HG02970 (cell line): Measurements from ENCODE around the gene FLRT3.

Experiments used
- ATAC-seq: cut with Tn5 transposase; IDR thresholded peaks from one replicate; pipeline ENCODE4 v1.9.1; 2021; ENCODE audit warnings: mild to moderate bottlenecking, moderate library complexity, moderate number of reproducible peaks; ENCODE audit not compliant: unreplicated experiment, low FRiP score

Gene FLRT3

DNA sequence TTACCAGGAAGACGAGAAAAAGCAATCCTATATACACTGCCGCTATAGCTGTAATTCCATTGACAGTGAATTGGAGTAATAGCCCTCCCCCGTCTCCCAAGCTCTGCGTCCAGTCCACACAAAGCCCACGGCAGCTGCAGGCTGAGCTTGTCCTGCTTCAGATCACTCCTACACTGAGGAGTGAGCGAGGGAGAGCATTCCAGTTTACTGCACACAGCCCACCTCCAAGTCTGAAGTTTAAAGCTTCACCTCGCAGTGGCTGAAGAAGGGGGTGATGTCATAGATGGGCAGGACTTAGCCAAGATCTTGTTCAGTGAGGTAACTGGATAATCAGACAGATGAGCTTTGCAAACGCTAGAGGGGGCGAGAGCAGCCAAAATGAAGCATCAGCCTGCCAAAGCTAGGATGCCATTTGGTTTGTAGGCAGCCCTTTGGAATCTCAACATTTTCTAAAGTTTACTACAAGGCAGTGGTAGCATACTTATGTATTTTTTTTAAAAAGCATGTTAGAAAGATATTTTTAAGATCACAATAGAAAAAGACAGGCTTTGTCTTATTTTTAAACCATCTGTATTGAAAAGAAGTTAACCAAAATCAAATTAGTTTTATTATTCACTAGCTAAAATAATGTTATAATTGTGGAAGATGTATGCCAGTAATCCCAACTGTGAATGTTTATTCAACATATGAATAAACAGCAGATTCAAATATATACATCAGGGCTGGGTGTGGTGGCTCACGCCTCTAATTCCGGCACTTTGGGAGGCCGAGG lies at the start of gene FLRT3:
Gene FLRT3, minus strand, starts transcription at position 213 of the 772 bp plus-strand sequence. CDS start 10,106 bp downstream, outside the sequence.
- peak; percentile 94 for ATAC-seq

DNA sequence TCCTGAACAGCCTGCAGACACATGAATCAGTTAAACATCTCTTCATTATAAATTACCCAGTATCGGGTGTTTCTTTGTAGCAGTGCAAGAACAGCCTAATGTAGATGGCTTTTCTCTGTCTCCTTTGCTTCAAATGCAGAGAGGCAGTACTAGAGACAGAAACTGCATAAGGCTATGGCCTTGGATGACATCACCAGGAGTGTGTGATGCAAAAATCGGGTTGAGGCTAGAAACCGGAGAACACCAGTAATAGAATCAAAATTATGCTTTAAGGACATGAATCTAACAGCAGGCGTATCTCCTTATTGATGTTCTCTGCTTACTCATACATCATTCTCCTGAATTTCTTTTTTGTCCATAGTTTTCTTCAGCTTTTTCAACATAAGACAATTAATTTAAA lies 49.3 kb upstream of the FLRT3 start:
- ATAC-seq = no peak

DNA sequence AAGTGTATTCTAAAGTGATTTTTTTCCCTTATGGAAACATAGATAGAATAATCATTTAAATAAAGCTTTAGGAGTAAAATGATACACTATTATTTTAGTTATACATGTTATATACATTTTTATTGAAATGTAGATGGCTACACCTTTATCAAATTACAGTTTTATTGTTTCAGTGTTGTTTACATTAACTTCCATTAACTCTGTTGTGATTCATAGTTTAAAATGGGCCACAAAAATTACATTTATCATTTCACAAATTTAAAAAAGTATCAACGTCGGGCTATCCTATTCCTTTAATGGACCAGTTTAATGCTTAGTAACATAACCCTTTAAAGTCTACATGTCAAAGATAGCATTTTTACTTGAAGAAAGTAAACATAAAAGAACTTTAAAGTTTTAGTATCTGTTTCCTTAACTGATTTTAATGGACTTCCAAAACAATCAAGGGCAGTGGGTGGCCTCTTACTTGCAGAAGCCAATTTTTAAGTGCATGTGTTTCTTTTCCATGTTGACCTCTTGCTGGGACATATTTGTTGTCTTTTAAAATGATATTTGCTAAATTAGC lies 47.8 kb upstream of the FLRT3 start:
- ATAC-seq = no peak

DNA sequence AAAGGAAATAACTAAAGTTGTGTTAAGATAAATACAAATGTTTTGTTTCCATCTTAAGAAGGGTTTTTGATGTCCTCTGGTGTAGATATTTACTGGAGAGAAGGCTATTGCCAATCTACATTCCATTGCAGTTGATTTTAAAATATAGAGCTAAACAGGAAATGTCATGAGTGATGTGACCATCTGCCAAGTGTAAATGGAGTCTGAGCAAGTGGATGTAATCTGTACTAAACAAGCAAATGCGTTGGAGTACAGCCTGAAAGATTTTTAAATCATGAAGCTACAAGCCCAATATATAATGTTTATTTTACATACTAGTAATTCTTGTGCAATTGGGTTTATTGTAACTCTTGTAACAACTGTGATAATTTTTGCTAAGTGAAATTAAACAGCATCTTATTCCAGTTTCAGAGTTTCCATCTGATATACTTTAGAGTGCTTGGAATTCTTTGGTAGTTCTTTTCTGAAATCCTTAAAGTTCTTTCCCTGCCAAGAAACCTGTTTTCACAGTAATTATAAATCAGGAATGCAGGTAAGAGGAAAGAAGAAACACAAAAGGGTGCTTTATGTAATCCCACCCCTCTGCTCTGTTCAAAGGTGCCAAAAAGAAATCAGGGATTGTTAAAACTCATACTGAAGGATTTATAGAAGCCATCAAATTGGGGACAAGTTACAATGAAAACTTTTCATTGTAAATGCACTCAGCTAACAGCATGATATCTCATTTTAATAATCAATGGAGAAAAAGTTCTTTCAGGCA lies 47.2 kb upstream of the FLRT3 start:
- no peak for ATAC-seq

DNA sequence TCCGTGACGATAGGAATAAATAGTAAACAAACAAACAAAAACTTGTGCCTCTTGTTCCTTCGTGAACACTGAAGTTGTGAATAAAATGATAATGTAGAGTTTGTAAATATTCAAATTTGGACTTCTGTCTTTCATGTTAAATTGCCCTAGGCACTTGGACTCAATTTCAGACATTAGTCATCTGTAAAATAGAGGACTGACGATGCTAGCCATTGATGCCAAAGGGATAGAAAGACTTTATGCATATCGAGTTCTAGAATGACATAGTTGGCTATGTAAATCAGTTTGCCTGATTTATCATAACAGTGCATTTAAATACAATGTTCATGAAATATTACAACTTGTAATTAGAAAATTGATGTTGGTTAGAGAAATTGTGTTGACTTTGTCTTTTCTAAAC lies 45.9 kb upstream of the FLRT3 start:
- no peak for ATAC-seq

DNA sequence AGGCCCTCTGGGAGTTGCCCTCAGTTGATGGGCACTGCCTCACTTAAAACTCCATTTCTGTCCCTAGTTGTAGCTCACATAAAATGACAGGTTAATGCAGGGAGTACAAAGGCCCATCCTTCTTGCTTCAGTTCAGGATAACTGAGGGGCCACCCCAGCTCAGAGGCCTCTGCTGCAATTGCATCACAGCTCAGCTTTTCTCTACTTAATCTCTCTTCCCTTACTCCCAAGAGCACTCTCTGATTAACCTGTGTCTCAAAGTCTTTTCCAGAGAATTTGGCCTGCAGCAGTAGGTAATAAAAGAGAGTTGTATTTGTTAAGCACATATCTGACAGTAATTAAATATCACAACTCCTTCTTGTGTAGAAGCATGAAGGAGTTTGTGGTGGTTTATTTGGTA lies 40.9 kb upstream of the FLRT3 start:
- no peak for ATAC-seq

DNA sequence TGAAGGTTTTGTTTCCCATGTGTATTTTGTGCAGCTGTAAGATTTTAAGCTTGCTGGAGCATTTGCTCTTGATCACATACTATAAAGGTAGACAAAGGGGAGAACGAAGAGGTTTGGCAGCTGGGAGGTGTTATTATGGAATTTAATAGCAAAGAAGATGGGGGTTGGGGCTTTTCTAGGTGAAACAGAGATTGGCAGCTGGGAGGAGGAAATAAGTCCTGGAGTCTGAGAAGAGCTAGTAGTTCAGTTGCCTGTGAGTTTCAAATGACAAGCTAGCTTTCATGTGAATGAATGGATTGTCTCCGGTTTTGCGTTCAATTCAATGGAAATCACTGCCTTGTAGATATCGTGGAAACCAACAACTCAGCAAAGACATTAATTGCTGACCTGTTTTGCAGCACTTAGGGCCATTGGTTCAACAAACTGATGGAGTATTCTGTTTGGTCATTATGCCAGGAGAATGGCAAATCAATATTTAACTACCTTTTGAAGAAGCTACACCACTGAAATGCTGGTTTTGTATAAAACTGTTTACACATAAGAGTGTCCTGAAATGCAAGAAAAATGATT lies 38.1 kb upstream of the FLRT3 start:
- no peak for ATAC-seq

DNA sequence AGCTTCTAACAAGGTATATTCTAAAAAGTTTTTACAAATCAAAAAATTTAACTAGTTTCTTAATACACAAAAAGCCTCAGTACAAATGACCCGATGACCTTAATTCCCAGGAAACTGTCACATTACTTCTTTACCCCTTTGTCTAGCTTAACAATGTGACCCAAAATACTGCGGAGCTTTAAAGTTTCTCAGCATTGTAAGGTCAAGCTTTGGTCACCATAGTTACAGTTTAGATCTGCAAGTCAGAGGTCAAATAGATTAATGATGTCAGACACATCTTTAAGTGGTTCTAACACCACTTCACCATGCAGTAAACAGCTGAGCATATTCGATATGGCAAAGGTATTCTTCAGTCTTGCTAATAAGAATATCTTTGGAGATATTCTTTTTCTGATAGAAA lies 36.8 kb upstream of the FLRT3 start:
- ATAC-seq = no peak

DNA sequence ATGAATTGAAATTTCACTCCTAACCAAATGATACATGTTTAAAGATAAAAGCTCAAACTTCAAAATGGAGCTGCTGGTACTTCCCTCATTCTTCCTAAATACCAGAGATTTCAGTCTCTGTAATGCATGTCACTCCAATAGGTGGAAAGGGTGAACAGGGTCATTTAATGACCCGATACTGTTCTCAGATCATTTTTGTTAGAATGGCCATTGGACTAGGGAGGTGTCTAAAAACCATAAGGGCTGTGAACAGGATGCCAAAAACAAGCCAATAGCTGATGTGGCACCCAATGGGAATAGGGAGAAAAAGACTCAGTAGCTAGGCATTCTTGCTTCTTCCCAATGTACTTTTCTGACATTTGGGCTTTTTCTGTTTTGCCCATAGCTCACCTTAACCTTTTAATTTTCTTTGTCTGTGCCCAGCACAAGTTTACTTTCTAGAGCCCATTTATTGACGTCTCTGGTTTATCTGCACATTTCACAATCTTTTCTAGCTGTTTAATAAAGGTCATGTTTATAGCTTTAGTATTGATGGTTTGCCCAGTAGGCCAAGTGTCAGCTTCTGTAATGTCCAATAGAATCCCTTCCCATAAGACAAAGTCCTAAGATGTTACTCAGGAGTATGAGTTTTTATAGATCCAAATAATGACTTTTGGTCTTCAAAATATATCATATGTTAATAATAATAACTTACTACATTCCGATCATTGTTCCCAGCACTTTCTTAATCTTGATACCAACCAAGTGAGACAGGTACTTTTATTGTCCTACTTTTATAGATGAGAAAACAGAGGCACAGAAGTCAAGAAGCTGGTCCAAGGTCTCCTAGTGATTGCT lies 24.3 kb upstream of the FLRT3 start:
- ATAC-seq = no peak

DNA sequence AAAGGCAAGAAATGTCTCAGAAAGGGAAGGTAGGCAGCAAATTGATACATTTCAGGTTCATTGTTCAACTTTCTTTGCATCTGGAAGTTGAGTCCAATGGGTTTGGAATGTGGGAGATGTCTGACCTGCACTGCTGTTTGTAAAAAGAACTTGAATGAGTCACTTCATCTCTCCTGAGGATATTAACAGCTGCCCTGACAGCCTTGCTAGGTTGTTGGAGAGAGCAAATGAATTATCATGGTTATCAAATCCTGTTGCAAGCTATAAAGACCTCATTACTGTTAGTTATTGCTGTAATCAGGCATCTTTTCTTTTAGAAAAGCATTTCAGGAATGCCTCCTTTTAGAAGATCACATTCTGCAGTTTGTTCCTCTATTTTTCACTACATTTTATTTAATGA lies 23.0 kb upstream of the FLRT3 start:
- no peak for ATAC-seq

DNA sequence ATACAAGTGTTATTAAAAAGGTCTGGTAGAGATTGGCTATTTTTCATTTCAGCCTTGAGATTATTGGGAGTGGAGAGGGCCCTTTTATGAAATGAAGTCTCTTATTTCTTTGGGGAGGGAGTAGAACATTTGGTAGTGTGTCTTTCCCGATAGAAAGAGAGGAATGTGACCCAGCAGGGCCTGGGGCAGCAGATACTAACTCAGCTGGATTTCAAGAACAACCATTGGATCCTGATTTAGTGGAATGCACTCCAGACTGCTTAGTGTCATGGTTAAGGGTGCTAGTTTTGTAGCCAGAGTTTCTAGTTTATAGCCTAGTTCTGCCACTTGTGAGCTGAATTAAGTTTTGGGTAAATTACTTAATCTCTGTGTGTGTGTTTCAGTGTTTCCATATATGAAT lies 18.4 kb upstream of the FLRT3 start:
- no peak for ATAC-seq

DNA sequence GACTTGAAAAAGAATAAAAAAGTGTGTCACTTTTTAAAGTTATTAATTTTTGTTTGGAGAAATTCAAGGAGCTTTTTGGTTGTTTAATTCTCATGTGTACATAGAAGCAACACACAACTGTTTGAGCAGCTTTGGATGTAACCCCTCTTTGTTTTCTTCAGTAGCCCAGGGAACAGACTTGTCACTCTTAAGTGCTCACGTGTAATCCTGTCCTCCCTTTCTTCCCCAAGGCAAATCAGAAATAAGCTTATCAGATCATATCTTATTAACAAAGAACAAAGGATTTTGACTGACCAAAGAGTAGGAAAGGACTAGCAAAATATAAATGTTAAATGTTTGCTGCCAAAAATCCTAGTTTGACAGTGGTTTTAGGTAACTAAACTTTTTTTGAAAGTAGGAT lies 7.3 kb upstream of the FLRT3 start:
- ATAC-seq = no peak

DNA sequence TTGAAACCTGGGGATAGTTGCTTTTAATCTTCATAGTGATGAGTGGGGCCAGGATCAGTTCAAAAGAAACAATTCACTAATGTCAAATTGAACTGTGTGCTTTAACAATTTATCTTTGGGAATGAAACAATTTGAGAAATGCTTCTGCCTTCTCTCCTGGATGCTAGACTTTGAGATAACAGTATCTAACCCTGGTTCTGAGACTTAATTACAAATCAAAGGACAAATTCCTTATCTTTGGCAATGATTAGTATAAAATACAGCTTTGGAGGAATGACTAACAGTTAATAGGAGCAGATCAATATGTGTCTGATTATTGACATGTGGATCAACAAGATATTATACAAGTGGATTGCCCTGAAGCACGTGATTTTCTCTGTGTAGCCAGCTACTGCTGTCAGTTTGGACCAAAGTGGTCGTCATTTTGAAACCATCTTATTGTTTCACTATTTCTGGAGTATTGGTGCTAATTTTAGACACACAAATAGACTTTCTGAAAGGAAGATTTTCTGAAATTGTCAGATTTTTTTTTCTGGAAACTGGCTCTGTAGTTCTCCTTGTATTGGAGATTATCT lies 6.2 kb upstream of the FLRT3 start:
- ATAC-seq = no peak

DNA sequence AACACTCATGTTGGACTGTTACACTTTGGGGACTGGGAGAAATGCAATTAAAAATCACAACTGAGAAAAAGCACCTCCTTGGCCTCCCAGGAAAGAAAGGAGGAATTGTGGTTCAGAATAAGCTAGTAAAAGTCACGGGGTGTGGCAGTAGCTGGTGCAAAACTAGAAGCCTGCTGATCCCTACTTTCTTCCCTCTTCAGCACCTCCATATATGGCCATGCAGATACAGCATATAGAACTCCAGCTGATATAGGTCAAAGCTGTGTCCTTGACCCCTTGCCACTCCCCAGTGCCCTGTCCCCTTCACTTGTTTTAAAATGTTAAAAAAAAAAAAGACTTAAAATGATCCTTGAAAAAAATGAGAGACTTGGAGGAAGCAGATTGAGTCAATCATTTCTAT lies 5.5 kb upstream of the FLRT3 start:
- no peak for ATAC-seq

DNA sequence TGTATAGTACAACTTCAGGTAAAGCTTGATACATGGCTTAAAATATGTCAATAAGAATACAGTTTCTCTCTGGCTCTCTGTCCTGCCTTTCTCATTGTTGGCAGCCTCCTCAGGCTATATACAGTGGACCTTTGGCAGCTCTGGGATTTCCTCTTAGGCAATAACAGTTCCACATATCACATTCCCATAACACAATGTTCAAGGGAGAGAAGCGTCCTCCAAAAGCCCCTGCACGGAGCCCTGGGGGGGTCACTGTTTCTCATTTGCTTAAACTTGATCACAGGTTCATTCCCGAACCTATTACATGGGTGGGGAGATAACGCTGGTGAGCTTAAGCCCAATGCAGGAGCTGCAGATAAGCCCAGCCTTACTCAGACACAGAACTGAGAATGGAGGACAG lies 4.4 kb upstream of the FLRT3 start:
- no peak for ATAC-seq

DNA sequence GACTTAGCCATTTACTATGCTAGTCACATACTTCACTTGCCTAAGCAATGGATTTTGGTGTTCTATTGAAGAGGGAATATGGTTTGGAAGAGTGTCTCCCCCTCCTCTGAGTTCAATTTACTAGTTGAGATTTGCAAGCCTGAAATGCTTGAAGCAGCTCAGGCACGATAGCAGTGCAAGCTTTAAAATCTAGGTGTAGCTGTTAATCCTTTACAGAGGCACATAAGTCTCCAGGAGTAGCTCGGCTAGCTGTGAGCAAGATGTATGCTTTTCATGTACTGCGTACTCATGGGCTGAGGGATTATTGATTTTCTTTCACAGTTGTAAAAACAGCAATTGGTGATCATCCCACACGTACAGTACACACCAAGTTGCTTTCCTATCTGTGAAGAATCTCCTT lies 726 bp downstream of the FLRT3 start:
- no peak for ATAC-seq

DNA sequence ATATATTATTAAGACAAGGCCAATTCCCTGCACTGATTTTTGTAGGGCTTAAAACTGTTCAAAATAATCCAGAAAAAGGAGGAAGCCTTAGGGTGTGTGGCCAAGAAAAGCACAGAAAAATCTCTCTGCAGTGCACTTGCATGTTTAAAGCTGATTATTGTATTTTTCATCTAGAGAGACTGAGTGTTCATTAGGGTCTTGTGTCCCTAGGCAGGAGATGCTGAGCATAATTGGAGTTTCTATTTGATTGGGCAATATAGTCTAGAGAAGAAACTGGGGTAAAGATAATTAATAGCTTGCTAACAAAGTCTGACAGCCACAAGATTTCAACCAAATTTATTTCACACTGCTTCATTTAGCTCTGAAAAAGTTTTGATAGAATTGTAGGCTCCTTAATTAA lies 2.4 kb downstream of the FLRT3 start:
- no peak for ATAC-seq

DNA sequence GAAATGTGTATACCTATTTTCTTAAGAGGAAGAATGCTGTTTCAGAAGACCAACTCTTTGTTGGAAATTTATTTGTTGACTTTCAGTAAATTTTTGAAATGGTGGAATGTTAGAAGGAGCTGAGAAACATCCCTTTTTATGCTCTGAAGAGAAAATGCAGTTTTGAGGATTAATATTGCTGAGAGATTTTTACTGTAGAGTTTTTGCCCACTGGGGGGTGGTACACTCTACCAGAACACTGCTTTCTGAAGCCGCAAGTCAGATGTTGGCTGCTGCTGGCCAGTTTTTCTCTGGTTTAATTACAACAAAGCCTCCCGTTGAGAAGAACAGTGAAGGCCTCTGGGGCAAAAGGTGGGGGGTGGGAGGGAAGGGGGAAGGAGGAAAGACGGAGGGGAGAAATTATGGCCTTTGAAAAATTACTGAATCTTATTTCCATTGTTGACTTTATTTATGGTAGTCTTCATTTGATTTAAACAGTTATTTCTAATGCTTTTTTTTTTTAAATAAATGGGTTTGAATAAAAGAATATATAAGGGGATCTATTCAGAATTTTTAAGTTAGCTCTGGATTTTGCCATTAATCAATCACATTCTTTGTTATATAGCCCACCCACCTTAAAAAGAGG lies 3.0 kb downstream of the FLRT3 start:
- no peak for ATAC-seq

DNA sequence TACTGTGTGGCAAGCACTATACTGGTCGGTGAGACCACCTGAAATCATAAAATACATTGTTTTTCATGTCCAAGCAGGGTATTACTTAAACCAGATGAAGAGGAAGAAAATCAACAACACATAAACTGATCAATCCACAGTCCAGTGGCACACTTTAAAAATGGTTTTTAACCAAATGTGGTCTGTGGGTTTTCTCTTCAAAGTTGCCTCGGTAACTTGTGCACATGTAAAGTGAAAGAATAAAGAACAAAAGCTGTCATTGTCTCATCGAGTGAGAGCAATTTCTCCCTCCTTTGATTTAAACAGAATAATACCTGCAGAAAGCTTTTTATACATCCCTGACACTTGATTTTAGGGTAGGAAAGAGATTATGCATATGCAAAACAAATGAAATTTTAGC lies 3.7 kb downstream of the FLRT3 start:
- no peak for ATAC-seq

DNA sequence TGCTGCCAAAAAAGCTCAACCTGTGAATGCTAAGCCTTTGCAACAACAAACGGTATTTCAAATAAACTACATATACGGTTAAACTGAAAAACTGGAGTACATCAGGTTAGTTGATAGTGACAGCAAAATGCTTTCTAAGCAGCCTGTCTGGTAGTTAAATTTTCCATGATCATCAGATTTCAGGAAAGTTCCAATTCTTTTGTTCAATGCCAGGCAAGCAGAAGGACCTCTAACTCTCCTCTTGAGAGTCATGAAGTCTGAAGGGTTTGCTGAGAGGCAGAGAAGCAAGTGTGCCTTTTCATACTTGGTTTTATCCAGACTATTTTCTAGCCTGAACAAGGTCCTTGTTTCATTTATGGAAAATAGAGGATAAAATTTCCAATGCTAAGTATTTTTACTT lies 4.5 kb downstream of the FLRT3 start:
- no peak for ATAC-seq
